Cardiac muscle cell (in vitro differentiated cells and primary cell): ENCODE measurements around the gene RAPGEF1. TPM values are rescaled to one million over a fixed set of nuclear protein-coding genes. Genes with fewer than 3 reads are reported as not detected.

Source experiments
- DNase-seq, 2 donors: peaks; one replicate each; pipeline versions ENCODE4 v3.0.0 to v3.0.0-alpha.2; 2010 to 2017; ENCODE audit warnings: low read depth in 1 of 2, low spot score in 1 of 2
- H3K27ac ChIP-seq: fragments of 200-600 bp; sonication (generic); 2 replicates; pipeline ENCODE4 v1.5.1; 2016
- H3K27me3 ChIP-seq: fragments of 200-600 bp; sonication (generic); 2 replicates; pipeline ENCODE4 v1.6.0; 2016; ENCODE audit warnings: control low read depth
- H3K36me3 ChIP-seq: fragments of 200-600 bp; sonication (generic); 2 replicates; pipeline ENCODE4 v1.5.1; 2016; ENCODE audit warnings: control low read depth
- H3K4me1 ChIP-seq: fragments of 200-600 bp; sonication (generic); 2 replicates; pipeline ENCODE4 v1.8.1; 2017; ENCODE audit warnings: low read depth, mild to moderate bottlenecking, mixed run types
- H3K4me3 ChIP-seq: fragments of 200-600 bp; sonication (generic); 2 replicates; pipeline ENCODE4 v1.5.1; 2016; ENCODE audit warnings: mild to moderate bottlenecking
- H3K9me3 ChIP-seq: fragments of 200-600 bp; sonication (generic); 2 replicates; pipeline ENCODE4 v1.5.1; 2017; ENCODE audit warnings: low read depth, mild to moderate bottlenecking, control low read depth
- CTCF ChIP-seq: IDR thresholded peaks from 2 replicates; pipeline ENCODE4 v1.5.1; 2012; ENCODE audit warnings: low read depth, mild to moderate bottlenecking, low read length
- polyA plus RNA-seq: library from polyadenylated mRNA; unstranded; fragments of >200 nt; fragmentation: Nextera tagmentation; extraction: Ambion mirVana; gene quantifications from 2 replicates; pipeline ENCODE4 v1.2.1, GENCODE V29; 2016
- total RNA-seq: library from RNA; depleted of rRNA; stranded (reverse); fragments of >200 nt; gene quantifications from 2 replicates; pipeline ENCODE4 v1.2.3, GENCODE V29; 2016

The RAPGEF1 gene
- total and polyA plus RNA-seq, 2 experiments from 2014 or later = 42.1 to 51.1 TPM

GRCh38 chr9:131589993-131590392 lies 149.9 kb downstream of the RAPGEF1 start:
- Histone ChIP-seq H3K27ac (no peak overlapping the region), H3K4me1 (no peaks in the 10 kb centered on the region), H3K27me3 (no peaks in the 10 kb centered on the region), H3K4me3 (no peak overlapping the region), H3K36me3 (no peaks in the 10 kb centered on the region), H3K9me3 (no peaks in the 10 kb centered on the region)
- TF ChIP-seq CTCF = no peak
- DNase-seq = no peak

- DNase-seq = no peak
- Histone ChIP-seq H3K27me3 (no peaks in the 10 kb centered on the region), H3K36me3 (peaks cover 7% of the 10 kb centered on the region), H3K4me1 (no peaks in the 10 kb centered on the region), H3K4me3 (no peak overlapping the region), H3K27ac (no peak overlapping the region), H3K9me3 (no peaks in the 10 kb centered on the region)
- TF ChIP-seq CTCF = no peak
Observed at GRCh38 chr9:131589124-131589711, 150.7 kb downstream of the RAPGEF1 start.

GRCh38 chr9:131588396-131588795 lies 151.5 kb downstream of the RAPGEF1 start:
- DNase-seq = no peak
- peaks cover 8% of the 10 kb centered on the region for H3K36me3 ChIP-seq
- TF ChIP-seq CTCF = no peak
- H3K9me3 ChIP-seq = no peaks in the 10 kb centered on the region
- H3K27ac ChIP-seq = no peak overlapping the region
- no peaks in the 10 kb centered on the region for H3K27me3 ChIP-seq
- no peaks in the 10 kb centered on the region for H3K4me1 ChIP-seq
- no peak overlapping the region for H3K4me3 ChIP-seq

GRCh38 chr9:131587906-131588305 lies 152.0 kb downstream of the RAPGEF1 start:
- Histone ChIP-seq H3K4me1 (no peaks in the 10 kb centered on the region), H3K27ac (no peak overlapping the region), H3K27me3 (no peaks in the 10 kb centered on the region), H3K9me3 (no peaks in the 10 kb centered on the region), H3K4me3 (no peak overlapping the region), H3K36me3 (peaks cover 8% of the 10 kb centered on the region)
- DNase-seq = no peak
- TF ChIP-seq CTCF = no peak

- H3K27me3 ChIP-seq = no peaks in the 10 kb centered on the region
- H3K27ac ChIP-seq = no peak overlapping the region
- H3K4me3 ChIP-seq = no peak overlapping the region
- H3K4me1 ChIP-seq = no peaks in the 10 kb centered on the region
- peaks cover 8% of the 10 kb centered on the region for H3K36me3 ChIP-seq
- no peak for DNase-seq
- H3K9me3 ChIP-seq = no peaks in the 10 kb centered on the region
- TF ChIP-seq CTCF = no peak
Observed at GRCh38 chr9:131587331-131587730, 152.5 kb downstream of the RAPGEF1 start.

GRCh38 chr9:131585375-131585774 lies 154.5 kb downstream of the RAPGEF1 start:
- Histone ChIP-seq H3K9me3 (no peaks in the 10 kb centered on the region), H3K27me3 (no peaks in the 10 kb centered on the region), H3K36me3 (peaks cover 8% of the 10 kb centered on the region), H3K27ac (no peak overlapping the region), H3K4me1 (no peaks in the 10 kb centered on the region), H3K4me3 (no peak overlapping the region)
- no peak for TF ChIP-seq CTCF
- DNase-seq = peak in 1 of 2 donors; percentile 43
